Measurements from ENCODE around the gene DCHS1.
"Not testable (repeated sequence)": the region's sequence is repeated elsewhere in the genome, so short reads cannot be mapped to it uniquely, and the experiment has no call there.

The DCHS1 gene

GRCh38 chr11:6655790-6656583 lies at the start of gene DCHS1:
DCHS1 (minus strand) TSS chr11:6655809; CDS start chr11:6641613, 14,196 bp downstream.
- no peak for DNase-seq (ENCODE audit: low read depth, low spot score)

- no peak for DNase-seq (ENCODE audit: low read depth, low spot score)
These were observed 47.8 kb upstream of the DCHS1 start for GRCh38 chr11:6703247-6704063.

GRCh38 chr11:6701955-6702354 lies 46.3 kb upstream of the DCHS1 start:
- DNase-seq (ENCODE audit: low read depth, low spot score), result not testable (repeated sequence)

GRCh38 chr11:6695377-6695776 lies 39.8 kb upstream of the DCHS1 start:
- no peak for DNase-seq (ENCODE audit: low read depth, low spot score)

GRCh38 chr11:6694229-6694535 lies 38.6 kb upstream of the DCHS1 start:
- no peak for DNase-seq (ENCODE audit: low read depth, low spot score)

GRCh38 chr11:6693342-6694228 lies 38.0 kb upstream of the DCHS1 start:
- DNase-seq (ENCODE audit: low read depth, low spot score), result no peak

- no peak for DNase-seq (ENCODE audit: low read depth, low spot score)
These were observed 36.5 kb upstream of the DCHS1 start for GRCh38 chr11:6692128-6692527.

- not testable (repeated sequence) for DNase-seq (ENCODE audit: low read depth, low spot score)
These were observed 35.0 kb upstream of the DCHS1 start for GRCh38 chr11:6690431-6691132.

- DNase-seq (ENCODE audit: low read depth, low spot score), result no peak
These were observed 32.3 kb upstream of the DCHS1 start for GRCh38 chr11:6687876-6688275.

- DNase-seq (ENCODE audit: low read depth, low spot score), result no peak
These were observed 30.4 kb upstream of the DCHS1 start for GRCh38 chr11:6686006-6686405.

- not testable (repeated sequence) for DNase-seq (ENCODE audit: low read depth, low spot score)
These were observed 28.5 kb upstream of the DCHS1 start for GRCh38 chr11:6684068-6684467.

GRCh38 chr11:6682936-6683861 lies 27.6 kb upstream of the DCHS1 start, which contains the start of gene MRPL17:
MRPL17 (minus strand) TSS chr11:6683340; CDS start chr11:6683296, 44 bp downstream.
- peak; percentile 97 for DNase-seq (ENCODE audit: low read depth, low spot score)

GRCh38 chr11:6682591-6682935 lies 27.0 kb upstream of the DCHS1 start:
- no peak for DNase-seq (ENCODE audit: low read depth, low spot score)

- DNase-seq (ENCODE audit: low read depth, low spot score), result no peak
These were observed 26.3 kb upstream of the DCHS1 start for GRCh38 chr11:6681949-6682348.

- DNase-seq (ENCODE audit: low read depth, low spot score), result no peak
These were observed 25.9 kb upstream of the DCHS1 start for GRCh38 chr11:6681505-6681904.

- no peak for DNase-seq (ENCODE audit: low read depth, low spot score)
These were observed 21.4 kb upstream of the DCHS1 start for GRCh38 chr11:6677018-6677417.

- no peak for DNase-seq (ENCODE audit: low read depth, low spot score)
These were observed 19.3 kb upstream of the DCHS1 start for GRCh38 chr11:6674862-6675261.

GRCh38 chr11:6674219-6674597 lies 18.6 kb upstream of the DCHS1 start:
- DNase-seq (ENCODE audit: low read depth, low spot score), result no peak

GRCh38 chr11:6673523-6674218 lies 18.1 kb upstream of the DCHS1 start:
- no peak for DNase-seq (ENCODE audit: low read depth, low spot score)

GRCh38 chr11:6671991-6672390 lies 16.4 kb upstream of the DCHS1 start:
- DNase-seq (ENCODE audit: low read depth, low spot score), result no peak

Data from activated CD4-positive, CD25-positive, alpha-beta regulatory T cell treated with anti-CD3 and anti-CD28 coated beads, Interleukin-2, amount 50 U/mL, for 16 hours (primary cell).